ENCODE measurements around the gene ZNF480. TPM values are rescaled to one million over a fixed set of nuclear protein-coding genes. Genes with fewer than 3 reads are reported as not detected.
A peak's percentile ranks its signal among the peaks of the same experiment; 100 is the strongest.
"Not testable (repeated sequence)": the region's sequence is repeated elsewhere in the genome, so short reads cannot be mapped to it uniquely, and the experiment has no call there.

ZNF480 gene
- 4.0 and 13.2 TPM in 2 replicates for total RNA-seq (ENCODE audit: low replicate concordance)

DNA sequence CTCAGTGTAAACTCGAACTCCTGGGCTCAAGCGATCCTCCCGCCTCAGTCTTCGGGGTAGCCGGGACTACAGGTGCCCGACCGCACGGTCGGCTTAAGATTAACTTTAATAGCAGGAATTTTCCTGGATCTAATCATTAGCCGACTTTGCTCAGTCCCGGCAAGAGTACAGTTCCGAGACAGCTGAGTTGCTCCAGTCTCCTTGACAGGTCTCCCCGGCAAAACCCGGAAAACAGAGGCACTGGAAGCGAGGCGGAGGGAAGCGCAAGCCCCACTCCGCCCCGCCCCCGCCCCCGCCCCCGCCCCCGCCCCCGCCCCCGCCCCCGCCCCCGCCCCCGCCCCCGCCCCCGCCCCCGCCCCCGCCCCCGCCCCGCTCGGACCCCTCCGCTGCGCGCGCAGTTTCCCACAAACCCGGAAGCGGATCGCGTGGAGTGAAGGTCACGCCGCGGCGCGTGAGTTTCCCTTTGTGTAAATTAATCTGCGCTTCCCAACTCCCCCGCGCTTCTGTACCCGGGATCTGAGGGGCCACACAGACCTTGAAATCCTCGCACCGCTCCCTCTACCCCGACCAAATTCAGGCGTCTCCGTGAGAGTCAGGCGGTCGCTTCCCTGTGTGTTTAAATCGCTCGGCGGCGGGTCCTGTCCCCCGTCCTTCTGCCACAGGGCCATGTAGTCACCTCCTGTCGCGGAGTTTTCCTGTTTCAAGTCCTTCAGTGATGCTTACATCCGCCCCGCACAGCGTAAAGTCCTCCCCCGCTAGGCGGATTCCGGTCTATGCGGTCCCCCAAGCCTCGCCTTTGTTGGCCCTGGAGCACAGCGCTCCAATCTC lies at the start of gene ZNF480:
TSS of gene ZNF480 (plus strand) at position 397 of the 828 bp plus-strand sequence. CDS start 3,244 bp downstream, outside the sequence.
- TF ChIP-seq, protein P1, sequence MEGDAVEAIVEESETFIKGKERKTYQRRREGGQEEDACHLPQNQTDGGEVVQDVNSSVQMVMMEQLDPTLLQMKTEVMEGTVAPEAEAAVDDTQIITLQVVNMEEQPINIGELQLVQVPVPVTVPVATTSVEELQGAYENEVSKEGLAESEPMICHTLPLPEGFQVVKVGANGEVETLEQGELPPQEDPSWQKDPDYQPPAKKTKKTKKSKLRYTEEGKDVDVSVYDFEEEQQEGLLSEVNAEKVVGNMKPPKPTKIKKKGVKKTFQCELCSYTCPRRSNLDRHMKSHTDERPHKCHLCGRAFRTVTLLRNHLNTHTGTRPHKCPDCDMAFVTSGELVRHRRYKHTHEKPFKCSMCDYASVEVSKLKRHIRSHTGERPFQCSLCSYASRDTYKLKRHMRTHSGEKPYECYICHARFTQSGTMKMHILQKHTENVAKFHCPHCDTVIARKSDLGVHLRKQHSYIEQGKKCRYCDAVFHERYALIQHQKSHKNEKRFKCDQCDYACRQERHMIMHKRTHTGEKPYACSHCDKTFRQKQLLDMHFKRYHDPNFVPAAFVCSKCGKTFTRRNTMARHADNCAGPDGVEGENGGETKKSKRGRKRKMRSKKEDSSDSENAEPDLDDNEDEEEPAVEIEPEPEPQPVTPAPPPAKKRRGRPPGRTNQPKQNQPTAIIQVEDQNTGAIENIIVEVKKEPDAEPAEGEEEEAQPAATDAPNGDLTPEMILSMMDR (IDR thresholded peaks at IDR 0.05; ENCODE audit: insufficient read depth, low read length) = peak; percentile 30
- peak within 1 kb of the TSS; percentile 98 for H3K4me3 ChIP-seq (ENCODE audit: low read depth, low read length)
- peak; percentile 73 for DNase-seq (ENCODE audit: low read depth)

DNA sequence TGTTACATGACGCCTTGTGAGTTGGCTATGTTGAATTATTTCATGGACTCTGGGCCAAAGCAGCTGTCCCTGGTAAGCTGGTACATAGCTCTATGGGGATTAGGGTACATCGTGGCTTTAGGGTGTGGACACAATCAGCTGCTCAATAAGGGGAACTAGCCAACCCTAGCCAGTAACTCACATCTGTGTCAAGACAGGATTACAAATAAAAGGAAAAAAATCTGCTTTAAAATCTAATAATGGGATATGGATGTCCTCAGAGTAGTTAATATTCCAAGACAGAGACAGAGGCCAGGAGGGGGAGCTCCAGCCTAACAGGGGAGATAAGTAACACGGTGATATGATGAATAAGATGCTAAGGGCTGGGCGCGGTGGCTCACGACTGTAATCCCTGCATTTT lies 48.7 kb upstream of the ZNF480 start:
- TF ChIP-seq, protein P1 (IDR thresholded peaks at IDR 0.05; ENCODE audit: insufficient read depth, low read length) = peak; percentile 32

GRCh38 chr19:52258426-52258825 lies 38.5 kb upstream of the ZNF480 start:
- no peak for DNase-seq (ENCODE audit: low read depth)
- H3K4me3 ChIP-seq (ENCODE audit: low read depth, low read length) = no peak overlapping the region
- TF ChIP-seq, protein P1 (IDR thresholded peaks at IDR 0.05; ENCODE audit: insufficient read depth, low read length) = no peak

More for the DNA sequence above, 48.7 kb upstream of the ZNF480 start:
- peak; percentile 46 for DNase-seq (ENCODE audit: low read depth)
- H3K4me3 ChIP-seq (ENCODE audit: low read depth, low read length) = no peak overlapping the region

- not testable (repeated sequence) for H3K4me3 ChIP-seq (ENCODE audit: low read depth, low read length)
- DNase-seq (ENCODE audit: low read depth) = peak; percentile 22
Measured at GRCh38 chr19:52265556-52265955, 31.4 kb upstream of the ZNF480 start.

DNA sequence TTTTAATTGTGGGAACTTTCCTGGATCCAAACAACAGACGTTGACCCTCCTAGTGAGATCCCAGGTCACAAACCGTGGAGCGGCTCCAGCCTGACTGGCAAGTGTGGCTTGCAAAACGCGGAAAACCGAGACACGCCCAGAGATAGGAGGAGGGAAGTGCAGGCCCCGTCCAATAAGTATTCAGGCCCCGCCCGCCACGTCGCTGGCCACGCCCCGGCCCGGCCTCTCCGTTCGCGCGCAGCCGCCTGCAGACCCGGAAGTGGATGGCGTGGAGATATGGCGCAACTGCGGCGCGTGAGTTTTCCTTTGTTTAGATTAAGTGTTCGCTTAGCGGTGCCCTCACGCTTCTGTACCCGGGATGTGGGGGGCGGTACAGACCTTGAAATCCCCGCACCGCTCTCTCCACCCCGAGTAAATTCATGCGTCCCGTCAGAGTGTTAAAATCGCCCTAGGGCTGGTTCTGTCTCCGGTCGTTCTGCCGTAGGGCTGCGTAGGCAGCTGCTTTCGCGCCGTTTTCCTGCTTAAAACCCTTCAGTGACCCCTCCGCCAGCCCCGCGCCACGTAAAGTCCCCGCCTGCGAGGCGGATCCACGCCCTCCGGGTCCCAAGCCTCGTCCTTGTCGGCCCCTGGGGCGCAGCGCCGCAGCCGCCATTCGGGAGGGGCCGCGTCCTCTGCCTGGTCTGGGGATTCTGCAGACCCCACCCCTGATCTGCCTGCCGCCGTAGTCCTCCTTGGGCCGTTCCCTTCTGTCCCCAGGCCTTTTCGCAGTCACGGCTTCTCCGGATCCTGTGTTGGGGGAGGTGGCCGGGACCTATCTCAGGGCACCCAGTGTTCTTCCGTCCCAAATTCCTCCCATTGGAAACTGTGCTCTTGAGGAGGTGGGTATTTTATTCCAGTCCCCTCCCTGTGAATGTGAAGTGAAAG lies 27.4 kb upstream of the ZNF480 start, which contains the start of gene ZNF766:
TSS of gene ZNF766 (plus strand) at position 250 of the 924 bp plus-strand sequence. CDS start at position 277, 27 bp downstream.
- peak; percentile 93 for DNase-seq (ENCODE audit: low read depth)
- peak within 1 kb of the TSS; percentile 93 for H3K4me3 ChIP-seq (ENCODE audit: low read depth, low read length)
- TF ChIP-seq, protein P1 (IDR thresholded peaks at IDR 0.05; ENCODE audit: insufficient read depth, low read length) = no peak

DNA sequence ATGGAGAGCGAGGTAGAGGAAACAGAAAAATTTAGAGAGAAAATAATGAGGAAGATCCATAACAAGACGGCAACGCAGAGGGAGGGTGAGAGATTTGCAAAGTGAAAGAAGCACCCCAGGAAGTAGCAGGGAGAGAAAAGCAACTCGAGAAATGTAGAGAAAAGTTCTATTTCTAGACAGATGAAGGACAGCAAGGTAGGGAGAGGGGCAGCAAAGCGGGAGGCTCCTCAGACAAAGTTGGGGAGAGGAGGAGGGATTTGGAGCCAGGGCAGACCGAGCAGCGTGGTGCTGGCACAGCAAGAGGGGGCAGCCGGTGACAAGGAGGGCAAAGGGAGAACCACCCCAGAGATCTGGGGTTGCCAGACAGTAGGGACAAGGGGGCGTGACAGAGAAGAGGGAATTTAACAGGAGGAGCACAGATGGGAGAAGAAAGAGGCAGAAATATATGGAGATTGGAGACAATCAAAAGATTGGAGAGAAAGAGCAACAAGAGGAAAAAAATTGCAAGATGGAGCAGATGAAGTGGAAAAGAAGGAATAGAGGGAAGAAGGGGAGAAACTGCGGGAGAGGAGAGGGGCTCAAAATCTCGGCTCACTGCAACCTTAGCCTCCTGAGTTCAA lies 26.6 kb upstream of the ZNF480 start:
- H3K4me3 ChIP-seq (ENCODE audit: low read depth, low read length) = peak overlapping the region; percentile 93
- DNase-seq (ENCODE audit: low read depth) = no peak
- TF ChIP-seq, protein P1 (IDR thresholded peaks at IDR 0.05; ENCODE audit: insufficient read depth, low read length) = no peak
